Measurements from ENCODE around the gene BHLHA15.

Gene BHLHA15

DNA sequence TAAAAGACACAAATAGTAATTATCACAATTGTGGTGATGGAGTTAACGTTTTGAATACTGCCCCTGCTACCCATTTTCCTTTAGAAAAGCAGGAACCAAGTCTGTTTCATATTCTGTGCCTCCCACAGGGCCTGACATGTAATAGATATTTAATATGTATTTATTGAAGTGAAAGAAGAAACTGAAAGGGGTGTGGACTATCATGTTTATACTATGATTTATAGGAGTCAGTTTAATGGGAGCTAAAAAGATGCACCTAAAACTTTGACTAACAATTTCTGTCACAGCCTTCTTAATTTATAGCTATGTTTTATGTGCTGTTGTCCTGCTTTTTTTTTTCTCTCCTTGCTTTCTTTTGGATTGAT is 24.1 kb upstream of the BHLHA15 start:
- DNase-seq (ENCODE audit: low read depth), result no peak

DNA sequence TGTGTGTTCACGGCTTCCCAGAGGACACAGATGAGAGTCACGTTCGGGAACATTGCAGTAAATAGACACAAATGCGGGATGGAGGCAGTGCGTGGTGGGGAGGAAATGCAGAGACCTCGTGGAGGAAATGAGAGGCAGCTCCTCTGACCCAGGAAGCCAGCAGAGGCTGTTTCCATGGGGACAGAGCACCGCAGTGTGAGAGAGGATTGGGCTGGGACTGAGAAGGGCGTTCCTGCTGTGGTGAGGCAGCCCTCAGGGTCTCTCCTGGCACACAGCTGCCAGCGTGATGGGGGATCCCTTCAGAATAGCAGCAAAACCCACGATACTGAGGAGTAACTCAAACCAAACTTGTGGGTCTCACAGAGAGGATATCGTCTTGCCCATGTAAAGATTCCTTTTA is 21.7 kb upstream of the BHLHA15 start:
- DNase-seq (ENCODE audit: low read depth), result no peak

DNA sequence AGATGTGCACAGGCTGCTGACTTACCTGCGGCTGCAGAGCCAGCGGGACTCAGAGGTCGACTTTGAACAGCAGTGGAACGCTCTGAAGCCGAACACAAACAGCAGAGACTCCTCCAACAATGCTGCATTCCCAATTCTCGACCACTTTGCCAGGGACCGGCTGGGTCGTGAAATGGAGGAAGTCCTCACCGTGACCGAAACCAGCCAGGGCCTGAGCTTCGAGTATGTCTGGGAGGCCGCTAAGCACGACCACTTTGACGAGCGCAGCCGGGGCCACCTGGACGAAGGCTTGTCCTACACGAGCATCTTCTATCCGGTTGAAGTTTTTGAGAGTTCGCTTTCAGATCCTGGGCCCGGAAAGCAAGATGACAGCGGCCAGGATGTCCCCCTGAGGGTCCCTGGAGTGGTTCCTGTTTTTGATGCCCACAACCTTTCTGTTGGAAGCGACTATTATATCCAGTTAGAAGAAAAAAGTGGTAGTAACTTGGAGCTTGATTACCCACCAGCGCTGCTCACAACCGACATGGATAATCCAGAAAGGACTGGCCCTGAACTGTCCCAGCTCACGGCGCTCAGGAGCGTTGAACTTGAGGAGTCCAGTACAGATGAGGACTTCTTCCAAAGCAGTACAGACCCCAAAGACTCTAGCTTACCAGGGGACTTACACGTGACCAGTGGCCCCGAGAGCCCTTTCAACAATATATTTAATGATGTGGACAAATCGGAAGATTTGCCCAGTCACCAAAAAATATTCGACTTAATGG is 19.4 kb upstream of the BHLHA15 start:
- no peak for DNase-seq (ENCODE audit: low read depth)

GRCh38 chr7:98192781-98193457 is 18.3 kb upstream of the BHLHA15 start:
- DNase-seq (ENCODE audit: low read depth), result no peak

DNA sequence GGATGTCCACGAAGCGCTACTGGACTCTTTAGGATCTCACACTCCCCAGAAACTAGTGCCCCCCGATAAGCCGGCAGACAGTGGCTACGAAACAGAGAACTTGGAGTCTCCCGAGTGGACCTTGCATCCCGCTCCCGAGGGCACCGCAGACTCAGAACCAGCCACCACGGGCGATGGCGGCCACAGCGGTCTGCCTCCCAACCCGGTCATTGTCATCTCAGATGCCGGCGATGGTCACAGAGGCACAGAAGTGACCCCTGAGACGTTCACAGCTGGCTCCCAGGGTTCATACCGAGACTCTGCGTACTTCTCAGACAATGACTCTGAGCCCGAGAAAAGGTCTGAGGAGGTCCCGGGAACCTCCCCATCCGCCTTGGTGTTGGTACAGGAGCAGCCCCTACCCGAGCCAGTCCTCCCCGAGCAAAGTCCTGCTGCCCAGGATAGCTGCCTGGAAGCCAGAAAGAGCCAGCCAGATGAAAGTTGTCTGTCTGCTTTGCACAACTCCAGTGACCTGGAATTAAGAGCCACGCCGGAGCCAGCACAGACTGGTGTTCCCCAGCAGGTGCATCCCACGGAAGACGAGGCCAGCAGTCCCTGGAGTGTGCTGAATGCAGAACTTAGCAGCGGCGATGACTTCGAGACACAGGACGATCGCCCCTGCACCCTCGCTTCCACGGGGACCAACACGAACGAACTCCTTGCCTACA is 17.6 kb upstream of the BHLHA15 start:
- no peak for DNase-seq (ENCODE audit: low read depth)

GRCh38 chr7:98194186-98194585 is 17.1 kb upstream of the BHLHA15 start:
- no peak for DNase-seq (ENCODE audit: low read depth)

- DNase-seq (ENCODE audit: low read depth), result no peak
These were observed 16.4 kb upstream of the BHLHA15 start for GRCh38 chr7:98194672-98195457.

DNA sequence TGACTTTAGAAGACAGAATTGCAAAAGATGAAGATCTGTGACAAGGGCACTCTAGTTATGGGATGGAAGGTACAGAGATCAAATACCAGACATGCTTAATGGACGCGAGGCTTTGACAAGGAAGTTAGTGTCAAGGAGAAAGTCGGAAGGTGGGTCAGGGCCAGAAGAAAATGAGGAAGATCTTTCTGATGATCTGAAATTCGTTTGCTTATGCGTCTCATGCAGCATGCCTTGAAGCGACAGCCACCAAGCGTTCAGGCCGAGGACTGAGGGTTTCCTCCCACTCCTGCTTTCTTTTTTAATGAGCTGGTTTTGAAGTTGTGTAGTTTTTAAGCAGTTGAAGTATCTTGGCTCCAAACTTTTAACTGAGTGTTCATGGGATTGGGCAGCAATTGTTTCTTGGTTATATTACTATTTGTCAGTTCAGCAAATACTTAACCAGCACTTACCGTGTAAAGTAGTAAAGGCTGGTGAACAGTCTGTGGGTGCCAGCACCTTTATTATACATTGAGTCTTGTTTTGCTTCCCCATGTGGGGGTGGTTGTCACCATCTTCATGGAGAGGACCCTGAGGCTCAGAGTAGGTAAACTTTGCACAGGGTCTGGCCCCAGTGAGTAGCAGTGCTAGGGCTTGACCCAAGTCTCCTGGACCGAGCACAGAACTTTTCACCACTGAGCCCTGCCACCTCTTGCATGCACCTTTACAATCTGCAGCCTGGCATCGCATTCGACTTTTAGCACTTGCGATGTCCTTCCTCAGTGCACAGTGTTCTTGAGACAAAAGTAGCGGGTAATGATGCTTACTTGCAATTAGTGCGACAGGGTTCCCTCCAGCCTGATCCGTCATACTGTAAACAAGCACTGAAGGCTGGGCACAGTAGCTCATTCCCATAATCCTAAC is 14.3 kb upstream of the BHLHA15 start:
- no peak for DNase-seq (ENCODE audit: low read depth)

GRCh38 chr7:98199131-98199530 is 12.1 kb upstream of the BHLHA15 start:
- DNase-seq (ENCODE audit: low read depth), result no peak

DNA sequence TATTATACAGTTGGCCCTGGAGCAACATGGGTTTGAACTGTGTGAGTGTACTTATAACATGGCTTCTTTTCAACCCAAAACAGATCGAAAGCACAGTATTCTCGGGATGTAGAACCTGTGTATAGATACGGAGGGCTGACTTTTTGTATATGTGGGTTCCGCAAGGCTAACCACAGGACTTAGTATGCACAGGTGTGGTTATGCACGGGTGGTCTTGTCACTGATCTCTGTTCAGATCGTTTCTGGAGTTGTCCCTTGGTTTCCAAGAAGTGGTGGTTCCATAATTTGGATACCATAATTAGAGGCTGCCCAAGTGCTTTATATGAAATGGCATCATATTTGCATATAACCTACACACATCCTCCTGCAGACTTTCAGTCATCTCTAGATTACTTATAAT is 10.9 kb upstream of the BHLHA15 start:
- no peak for DNase-seq (ENCODE audit: low read depth)

DNA sequence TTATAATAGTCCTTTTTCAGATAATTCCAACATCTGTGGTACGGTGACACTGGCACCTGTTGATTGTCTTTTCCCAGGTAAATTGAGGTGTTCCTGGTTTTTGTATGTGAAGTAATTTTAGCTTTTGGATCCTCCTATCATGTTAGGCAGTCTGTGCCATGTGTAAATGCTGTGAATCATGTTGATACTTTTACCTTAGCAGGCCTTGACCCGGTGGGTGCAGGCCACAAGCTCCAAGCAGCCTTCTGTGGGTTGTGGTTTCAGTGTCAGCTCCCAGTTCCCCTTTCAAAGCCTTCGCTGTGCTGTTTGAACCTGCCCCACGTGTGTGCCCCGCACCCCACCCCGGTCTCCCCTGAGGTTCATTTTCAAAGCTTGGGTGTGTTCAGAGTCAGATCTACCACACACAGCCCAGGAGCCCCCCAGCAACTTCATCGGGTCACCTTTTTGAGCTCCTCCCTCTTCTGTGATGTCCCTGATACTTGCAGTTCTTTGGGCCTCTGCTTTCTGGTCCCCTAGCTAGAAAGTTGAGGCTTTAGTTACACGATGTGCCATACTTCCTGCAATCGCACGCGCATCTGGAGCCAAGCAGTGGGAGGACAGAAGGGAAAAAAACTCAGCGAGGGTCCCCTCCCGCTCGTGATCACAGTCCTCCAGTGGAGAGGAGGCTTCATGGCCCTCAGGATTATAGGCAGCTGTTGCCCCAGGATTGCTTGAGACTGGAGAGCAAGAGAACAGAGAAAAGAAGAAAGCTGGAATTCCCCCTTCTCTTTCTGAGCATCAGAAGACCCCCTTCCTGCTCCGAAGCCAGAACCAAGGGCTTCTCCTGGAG is 8.7 kb upstream of the BHLHA15 start:
- DNase-seq (ENCODE audit: low read depth), result peak; percentile 30

GRCh38 chr7:98203261-98203963 is 7.8 kb upstream of the BHLHA15 start:
- DNase-seq (ENCODE audit: low read depth), result no peak

DNA sequence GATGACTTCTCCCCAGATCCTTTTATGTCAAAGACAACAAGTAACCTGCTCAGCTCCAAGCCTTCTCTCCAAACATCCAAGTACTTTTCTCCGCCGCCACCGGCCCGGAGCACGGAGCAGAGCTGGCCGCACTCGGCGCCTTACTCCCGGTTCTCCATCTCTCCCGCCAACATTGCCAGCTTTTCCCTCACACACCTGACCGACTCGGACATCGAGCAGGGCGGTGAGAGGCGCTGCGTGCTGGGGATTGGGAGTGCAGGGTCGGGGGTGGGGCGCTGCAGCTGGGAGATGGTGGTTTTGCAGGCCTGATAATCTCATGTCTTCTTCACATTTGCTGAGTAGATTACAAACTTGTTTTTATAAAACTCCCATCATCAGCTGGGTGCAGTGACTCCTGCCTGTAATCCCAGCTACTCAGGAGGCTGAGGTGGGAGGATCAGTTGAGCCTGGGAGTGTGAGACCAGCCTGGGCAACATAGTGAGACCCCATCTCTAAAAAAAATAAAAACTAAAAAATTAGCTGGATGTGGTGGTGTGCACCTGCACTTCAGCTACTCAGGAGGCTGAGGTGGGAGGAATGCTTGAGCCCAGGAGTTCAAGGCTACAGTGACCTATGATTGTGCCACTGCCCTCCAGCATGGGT is 7.2 kb upstream of the BHLHA15 start:
- DNase-seq (ENCODE audit: low read depth), result no peak

- no peak for DNase-seq (ENCODE audit: low read depth)
These were observed 6.6 kb upstream of the BHLHA15 start for GRCh38 chr7:98204670-98205069.

GRCh38 chr7:98205162-98205845 is 5.9 kb upstream of the BHLHA15 start:
- DNase-seq (ENCODE audit: low read depth), result no peak

DNA sequence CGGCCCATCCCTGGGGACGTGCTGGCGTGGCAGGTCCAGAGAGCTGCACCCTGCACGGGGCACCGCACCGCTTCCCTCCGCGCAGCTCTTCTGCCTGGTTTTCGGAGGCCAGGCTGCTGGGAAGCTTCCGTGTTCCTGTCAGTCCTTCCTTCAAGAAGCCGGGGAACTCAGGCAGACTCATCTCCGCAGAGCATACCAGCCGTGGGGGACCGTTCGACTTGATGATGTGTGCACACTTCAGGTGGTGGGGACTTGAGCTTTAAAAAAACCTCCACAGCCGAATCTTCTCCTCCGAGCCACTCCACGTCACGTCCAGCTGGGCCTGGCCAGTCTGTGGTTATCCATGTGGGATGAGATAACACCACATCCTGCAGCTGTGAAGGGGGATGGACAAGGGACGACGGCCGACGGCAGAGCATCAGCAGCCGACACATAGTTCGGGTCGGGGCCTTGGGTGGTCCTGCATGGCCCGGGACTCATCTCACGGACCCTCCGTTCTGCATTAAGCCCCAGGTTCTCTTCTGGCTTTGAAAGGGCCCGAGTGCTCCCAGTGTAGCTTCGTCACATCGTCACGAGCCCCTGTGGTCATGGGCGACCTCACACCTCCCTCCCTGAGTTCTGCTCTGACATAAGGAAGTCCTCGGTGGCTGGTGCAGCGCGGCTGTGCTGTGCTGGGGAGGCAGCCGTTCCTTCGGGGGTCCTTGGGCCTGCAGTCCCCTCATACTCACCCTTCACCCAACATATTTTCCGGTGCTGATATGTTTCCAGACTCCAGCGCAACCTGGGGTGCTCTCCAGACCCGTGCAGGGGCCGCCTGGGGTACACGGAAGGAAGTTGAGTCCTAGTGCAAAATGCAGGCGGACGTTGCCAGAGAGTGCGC is 4.5 kb upstream of the BHLHA15 start:
- no peak for DNase-seq (ENCODE audit: low read depth)

DNA sequence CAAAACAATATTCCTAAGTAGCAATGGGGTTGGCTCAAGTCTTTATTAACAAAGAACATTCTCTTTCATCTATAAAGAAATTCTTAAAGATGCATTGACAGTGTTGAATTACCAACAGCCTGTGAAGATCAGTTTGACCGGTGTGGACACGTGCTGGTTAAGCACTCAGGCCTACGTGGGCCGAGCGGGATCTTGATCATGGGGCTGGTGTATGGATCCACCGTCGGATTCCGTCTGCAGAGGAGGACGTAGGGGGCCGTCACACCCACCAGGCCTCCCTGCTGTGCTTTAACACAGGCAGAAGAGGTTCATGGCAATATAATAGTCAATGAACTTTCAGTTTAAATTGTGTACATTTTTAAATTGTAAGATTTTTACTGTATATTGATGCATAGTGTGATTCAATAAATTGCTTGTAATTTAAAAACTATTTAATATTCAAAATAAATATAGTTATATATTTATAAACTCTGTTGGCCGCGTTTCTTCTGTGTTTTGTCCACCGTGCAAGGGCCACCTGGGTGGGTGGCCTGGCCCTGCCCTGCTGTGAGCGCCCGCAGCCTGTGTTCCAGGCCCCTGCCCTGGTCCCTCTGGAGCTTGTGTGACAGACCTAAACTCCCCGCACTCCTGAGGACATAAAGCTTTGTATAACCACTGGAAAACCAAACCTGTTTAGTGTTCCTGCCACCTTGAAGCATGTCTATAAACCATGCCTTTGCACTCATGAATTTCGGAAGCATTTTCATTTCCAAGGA is 1.9 kb upstream of the BHLHA15 start:
- DNase-seq (ENCODE audit: low read depth), result no peak

All from T follicular helper cell (primary cell).